AG09319 (cell line): ENCODE measurements around the gene CNOT8.
"Not testable (repeated sequence)": the region's sequence is repeated elsewhere in the genome, so short reads cannot be mapped to it uniquely, and the experiment has no call there.

Experiments used
- DNase-seq: peaks from one replicate; pipeline ENCODE4 v3.0.0-alpha.2; 2010; ENCODE audit warnings: low read depth; ENCODE audit errors: extremely low read depth
- TF ChIP-seq, protein P1 (sequence below): IDR thresholded peaks from 2 replicates; pipeline ENCODE4 v1.5.1; 2011; ENCODE audit warnings: low read depth, mild to moderate bottlenecking, inconsistent platforms, low read length, moderate library complexity

The CNOT8 gene

DNA sequence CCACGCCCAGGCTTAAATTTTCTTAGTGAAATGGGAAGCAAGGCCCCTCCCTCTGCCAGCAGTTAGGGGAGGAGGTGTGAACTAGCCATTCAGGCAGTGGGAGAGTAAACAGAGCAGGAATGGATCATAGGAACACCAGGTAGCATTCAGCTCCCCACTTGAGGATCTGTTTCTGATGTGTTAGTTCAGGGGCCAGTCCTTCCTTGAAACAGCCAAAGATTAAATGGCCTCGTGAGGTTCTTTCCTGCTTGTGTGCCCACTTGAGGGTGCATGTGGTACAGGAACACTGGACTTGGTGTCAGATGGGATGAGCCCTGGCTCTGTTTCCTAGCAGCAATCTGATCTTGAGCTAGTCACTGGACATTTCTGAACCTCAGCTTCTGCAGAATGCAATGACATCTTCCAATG is 29.2 kb upstream of the CNOT8 start:
- TF ChIP-seq, protein P1, sequence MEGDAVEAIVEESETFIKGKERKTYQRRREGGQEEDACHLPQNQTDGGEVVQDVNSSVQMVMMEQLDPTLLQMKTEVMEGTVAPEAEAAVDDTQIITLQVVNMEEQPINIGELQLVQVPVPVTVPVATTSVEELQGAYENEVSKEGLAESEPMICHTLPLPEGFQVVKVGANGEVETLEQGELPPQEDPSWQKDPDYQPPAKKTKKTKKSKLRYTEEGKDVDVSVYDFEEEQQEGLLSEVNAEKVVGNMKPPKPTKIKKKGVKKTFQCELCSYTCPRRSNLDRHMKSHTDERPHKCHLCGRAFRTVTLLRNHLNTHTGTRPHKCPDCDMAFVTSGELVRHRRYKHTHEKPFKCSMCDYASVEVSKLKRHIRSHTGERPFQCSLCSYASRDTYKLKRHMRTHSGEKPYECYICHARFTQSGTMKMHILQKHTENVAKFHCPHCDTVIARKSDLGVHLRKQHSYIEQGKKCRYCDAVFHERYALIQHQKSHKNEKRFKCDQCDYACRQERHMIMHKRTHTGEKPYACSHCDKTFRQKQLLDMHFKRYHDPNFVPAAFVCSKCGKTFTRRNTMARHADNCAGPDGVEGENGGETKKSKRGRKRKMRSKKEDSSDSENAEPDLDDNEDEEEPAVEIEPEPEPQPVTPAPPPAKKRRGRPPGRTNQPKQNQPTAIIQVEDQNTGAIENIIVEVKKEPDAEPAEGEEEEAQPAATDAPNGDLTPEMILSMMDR = no peak
- DNase-seq = no peak

GRCh38 chr5:154829589-154830218 is 28.7 kb upstream of the CNOT8 start:
- no peak for DNase-seq
- TF ChIP-seq, protein P1 = no peak

- TF ChIP-seq, protein P1 = no peak
- DNase-seq = no peak
Observed at GRCh38 chr5:154830219-154830595, 28.2 kb upstream of the CNOT8 start.

DNA sequence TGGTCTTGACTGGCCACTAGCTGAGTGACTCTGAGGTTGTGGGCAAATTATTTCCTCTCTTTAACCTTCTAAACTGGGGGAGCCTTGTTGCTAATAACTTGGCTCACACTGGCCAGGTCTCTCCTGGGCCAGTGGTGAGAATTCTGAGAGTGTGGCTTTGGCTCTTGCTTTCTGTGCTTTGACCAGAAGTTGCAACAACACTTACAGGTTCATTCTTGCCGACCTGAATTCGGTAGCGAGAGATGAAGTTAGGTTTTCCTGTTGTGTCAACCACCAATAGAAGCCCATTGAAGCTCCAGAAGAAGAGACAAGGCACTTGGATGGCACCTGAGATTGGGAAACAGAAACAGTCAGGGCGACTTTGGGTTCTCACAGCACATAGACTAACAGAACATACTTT is 27.8 kb upstream of the CNOT8 start:
- no peak for DNase-seq
- TF ChIP-seq, protein P1 = no peak

DNA sequence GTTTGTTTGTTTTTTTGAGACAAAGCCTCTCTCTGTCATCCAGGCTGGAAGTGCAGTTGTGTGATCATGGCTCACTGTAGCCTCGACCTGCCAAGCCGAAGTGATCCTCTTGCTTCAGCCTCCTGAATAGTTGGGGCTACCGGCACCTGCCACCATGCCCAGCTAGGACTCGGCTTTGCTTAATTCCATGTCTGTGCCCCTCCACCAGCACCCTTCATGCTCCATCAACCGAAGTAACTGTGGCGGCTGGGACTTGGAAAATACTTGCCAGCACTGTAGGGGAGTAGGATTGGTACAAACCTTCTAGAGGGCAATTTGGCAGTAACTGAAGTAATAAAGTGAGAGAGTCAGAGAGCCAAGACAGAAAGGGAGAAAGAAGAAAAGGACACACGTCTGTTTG is 27.0 kb upstream of the CNOT8 start:
- TF ChIP-seq, protein P1 = no peak
- no peak for DNase-seq

GRCh38 chr5:154832804-154833203 is 25.6 kb upstream of the CNOT8 start:
- not testable (repeated sequence) for DNase-seq

DNA sequence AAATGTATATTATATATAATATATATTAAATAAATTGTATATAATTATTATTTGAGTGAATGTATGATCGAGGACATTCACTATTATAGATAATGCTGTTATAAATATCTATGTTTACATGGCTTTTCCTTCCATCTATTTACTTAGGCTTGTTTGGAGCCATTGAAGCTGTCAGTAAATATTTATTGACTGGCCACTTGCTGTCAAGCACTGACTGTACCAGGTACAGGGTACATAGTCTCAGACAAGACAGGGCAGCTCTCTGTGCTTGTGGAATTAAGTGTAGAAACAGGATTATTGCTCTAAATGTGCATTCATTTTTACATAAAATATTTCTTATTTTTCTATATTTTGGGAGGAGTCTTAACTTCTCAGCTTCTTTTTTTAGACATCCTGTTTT is 24.4 kb upstream of the CNOT8 start:
- TF ChIP-seq, protein P1 = no peak
- DNase-seq = no peak

- not testable (repeated sequence) for DNase-seq
Observed at GRCh38 chr5:154835701-154836052, 22.8 kb upstream of the CNOT8 start.
